K562 treated with DMSO at 1 percent for 4 hours (cell line): Measurements from ENCODE around the gene DTX3L. TPM values are rescaled to one million over a fixed set of nuclear protein-coding genes. Genes with fewer than 3 reads are reported as not detected.

Experiments
- total RNA-seq: library from RNA; unstranded; fragments of 300-600 nt; gene quantifications from 2 replicates; pipeline ENCODE4 v1.2.3, GENCODE V29; 2022; ENCODE audit not compliant: insufficient read depth

The DTX3L gene
- 4.9 and 5.2 TPM in 2 replicates for total RNA-seq

DNA sequence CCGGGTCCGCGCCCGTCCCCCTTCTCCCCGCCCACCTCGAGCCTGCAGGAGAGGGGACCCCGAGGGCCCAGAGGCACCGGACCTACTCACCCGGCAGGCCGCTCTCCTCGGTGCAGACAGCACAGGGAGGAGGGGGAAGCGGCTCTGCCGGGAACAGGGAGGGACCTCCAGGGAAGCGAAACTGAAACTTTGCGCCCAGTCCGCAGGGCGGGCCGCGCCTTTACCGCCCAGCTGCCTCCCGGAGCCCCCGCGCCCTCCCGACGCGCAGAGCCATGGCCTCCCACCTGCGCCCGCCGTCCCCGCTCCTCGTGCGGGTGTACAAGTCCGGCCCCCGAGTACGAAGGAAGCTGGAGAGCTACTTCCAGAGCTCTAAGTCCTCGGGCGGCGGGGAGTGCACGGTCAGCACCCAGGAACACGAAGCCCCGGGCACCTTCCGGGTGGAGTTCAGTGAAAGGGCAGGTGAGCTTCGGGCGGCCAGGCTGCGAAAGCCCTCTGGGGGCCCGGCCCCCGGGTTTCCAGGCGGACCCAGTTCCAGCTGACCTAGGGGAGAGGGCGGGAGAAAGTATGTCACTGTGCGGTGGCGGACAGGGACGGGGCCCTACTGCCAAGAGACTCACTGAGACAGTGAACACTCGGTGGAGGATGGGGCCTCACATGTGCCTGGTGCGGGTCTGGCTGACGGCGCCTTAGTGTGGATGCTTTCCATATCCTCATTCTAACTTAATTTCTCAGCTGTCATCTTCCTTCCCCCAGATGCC is at the start of gene DTX3L, which contains the start of gene PARP9:
DTX3L (plus strand) TSS at position 184 of the 758 bp plus-strand sequence; CDS start at position 273, 89 bp downstream.
PARP9 (minus strand) TSS at position 146 of the 758 bp plus-strand sequence. CDS start 4,680 bp downstream, outside the sequence.

DNA sequence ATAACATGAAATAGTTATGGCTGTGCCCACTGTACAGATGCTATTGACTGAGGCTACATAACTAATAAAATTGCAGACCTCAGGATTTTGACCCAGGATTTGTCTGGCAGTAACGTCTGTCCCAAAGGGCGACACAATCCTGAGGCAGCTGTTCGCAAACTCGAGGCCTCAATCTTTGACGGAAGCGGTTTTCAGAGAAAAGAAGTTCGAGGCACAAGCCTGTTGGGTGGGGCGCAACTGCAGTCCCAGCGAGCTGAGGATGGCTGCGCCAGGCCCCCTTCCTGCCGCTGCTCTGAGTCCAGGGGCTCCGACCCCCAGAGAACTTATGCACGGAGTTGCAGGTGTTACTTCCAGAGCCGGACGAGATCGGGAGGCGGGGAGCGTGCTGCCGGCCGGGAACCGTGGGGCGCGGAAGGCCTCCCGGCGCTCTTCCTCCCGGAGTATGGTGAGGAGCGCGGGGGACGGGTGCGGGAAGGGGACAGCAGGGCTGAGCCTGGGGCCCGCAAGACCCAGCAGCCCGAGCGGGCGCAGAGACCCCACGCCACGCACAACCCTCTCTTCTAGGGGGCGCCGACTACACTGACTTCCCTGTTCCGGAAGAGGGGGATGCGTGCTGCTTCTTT is 13.4 kb downstream of the DTX3L start, which contains the start of gene PARP15:
PARP15 (plus strand) TSS at position 242 of the 623 bp plus-strand sequence; CDS start at position 260, 18 bp downstream.

Other genes with a start within 250 kb of the DTX3L start
- 3.8 and 5.9 TPM in 2 replicates for gene CSTA, start 239.1 kb upstream of the DTX3L start, total RNA-seq
- gene MIX23, start 181.1 kb upstream of the DTX3L start, total RNA-seq, result 8.4 and 22.2 TPM in 2 replicates
- gene FAM162A, start 180.2 kb upstream of the DTX3L start, total RNA-seq, result 6.8 and 10.0 TPM in 2 replicates
- 0.56 and 0.95 TPM in 2 replicates for gene WDR5B, start 148.3 kb upstream of the DTX3L start, total RNA-seq
- 15.1 and 15.7 TPM in 2 replicates for gene KPNA1, start 49.4 kb upstream of the DTX3L start, total RNA-seq
- 3.8 and 4.7 TPM in 2 replicates for gene PARP9, start within 50 bp of the DTX3L start, total RNA-seq
- gene PARP15, start 13.3 kb downstream of the DTX3L start, total RNA-seq, result not detected in 2 replicates
- 10.9 and 11.6 TPM in 2 replicates for gene PARP14, start 116.5 kb downstream of the DTX3L start, total RNA-seq
- gene HSPBAP1, start 229.5 kb downstream of the DTX3L start, total RNA-seq, result 3.1 and 3.4 TPM in 2 replicates
- gene SLC49A4, start 230.7 kb downstream of the DTX3L start, total RNA-seq, result 0.66 and 0.73 TPM in 2 replicates